IPS DF 19.7 (cell line): ENCODE data around the gene CLINT1.
"Not testable (repeated sequence)": the region's sequence is repeated elsewhere in the genome, so short reads cannot be mapped to it uniquely, and the experiment has no call there.

ENCODE experiments used
- DNase-seq: peaks from one replicate; pipeline ENCODE4 v3.0.0-alpha.2; 2013; ENCODE audit warnings: low read depth, low spot score

CLINT1 gene

DNA sequence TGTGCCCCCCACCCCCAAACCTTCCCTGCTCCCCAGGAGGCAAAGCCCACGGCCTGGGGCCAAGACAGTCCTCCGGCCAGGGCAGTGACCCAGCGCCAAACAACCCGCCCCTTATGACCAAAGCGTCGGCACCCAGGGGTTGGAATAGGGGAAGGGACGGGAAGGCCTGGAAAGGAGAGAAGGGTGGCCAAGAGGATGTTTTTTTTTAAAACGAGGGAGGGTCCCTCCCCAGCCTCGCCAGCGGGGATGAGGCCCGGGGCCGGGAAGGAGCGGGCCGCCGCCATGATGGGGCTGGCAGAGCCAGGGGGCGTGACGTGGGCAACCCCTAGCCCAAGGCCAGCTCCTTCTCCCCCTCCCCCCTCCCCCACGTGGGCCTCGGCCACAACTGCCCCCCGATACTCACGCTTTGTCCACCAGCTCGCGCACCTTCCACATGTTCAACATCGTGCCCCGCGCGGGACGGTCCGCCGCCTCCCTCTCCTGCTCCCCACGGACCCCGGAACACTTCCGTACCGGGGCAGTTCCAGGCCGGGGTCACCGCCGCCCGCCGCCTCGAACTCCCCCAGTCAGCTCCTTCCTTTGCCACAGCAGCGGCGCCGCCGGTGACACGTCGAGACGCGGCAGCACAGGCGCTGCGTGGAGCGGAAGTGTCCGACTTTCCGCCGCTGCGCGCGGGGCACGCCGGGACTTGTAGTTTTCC lies at the start of gene CLINT1:
TSS of gene CLINT1 (minus strand) at position 619 of the 700 bp plus-strand sequence. CDS start at position 444, 175 bp downstream.
- DNase-seq = peak; percentile 75

DNA sequence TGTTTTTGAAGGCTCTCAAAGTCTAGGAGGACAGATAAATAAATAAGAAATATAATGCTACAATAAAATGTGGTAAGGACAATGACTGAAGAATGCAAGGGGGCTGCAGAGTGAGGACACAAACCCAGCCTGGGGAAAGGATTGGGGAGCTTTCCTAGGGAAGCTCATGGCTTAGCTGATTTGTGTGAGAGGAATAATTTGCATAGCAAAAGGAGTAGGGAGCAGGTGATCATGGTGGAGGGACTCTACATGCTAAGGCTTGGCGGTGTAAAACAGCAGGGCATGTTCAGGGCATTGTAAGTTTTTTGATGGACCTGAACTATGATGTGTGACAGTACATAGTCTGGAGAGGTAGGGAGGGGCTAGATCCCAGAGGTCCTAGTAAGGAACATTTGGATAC lies 49.5 kb upstream of the CLINT1 start:
- DNase-seq = no peak

DNA sequence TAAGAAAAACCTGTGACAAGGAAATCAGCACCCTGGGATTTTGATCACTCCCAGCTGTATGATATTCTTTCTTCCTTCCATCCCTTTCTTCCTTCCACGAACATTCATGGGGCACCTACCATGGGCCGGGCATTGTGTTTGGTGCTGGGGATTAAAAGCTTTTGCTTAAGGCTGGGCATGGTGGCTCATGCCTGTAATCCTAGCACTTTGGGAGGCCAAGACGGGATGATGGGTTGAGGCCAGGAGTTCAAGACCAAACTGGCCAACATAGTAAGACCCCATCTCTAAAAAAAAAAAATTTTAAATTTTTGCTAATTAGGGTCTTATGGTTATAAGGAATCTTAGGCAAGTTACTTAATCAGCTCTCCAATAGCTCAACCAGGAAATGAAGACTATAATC lies 48.5 kb upstream of the CLINT1 start:
- no peak for DNase-seq

- no peak for DNase-seq
Measured at GRCh38 chr5:157903117-157903450, 44.1 kb upstream of the CLINT1 start.

- DNase-seq = no peak
Measured at GRCh38 chr5:157902449-157903116, 43.6 kb upstream of the CLINT1 start.

DNA sequence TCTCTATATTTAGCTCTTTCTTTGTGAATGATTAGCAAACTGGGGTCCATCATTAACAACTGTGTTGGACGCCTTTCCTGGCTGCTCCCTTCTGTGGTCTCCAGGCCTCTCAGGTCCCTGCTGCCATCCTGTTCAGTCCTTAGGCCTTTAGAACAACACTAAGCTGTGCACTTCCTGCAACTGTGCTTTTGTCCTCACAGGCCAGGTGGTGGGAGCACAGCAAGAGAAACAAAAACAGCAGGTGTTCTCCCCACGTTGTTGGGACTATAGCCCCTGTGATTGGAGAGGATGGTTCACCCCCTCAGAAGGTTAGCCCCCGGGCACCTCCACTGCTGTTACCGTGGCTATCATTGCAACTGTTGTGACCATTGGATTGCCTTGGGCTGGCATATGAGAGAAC lies 41.7 kb upstream of the CLINT1 start:
- no peak for DNase-seq

DNA sequence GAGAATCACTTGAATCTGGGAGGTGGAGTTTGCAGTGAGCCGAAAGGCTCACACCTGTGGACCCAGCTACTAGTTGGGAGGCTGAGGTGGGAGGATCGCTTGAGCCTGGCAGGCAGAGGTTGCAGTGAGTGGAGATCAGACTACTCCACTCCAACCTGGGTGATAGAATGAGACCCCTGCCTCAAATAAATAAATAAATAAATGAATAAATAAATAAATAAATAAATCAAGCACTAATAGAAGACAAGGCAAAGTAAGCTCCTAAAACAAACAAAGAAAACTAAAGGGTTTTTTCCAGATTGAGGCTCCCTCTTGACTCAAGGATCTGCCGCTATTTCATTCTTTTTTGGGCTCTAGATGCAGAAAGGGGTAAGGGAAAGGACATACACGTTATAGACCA lies 34.7 kb upstream of the CLINT1 start:
- no peak for DNase-seq

- no peak for DNase-seq
Measured at GRCh38 chr5:157892974-157893373, 34.0 kb upstream of the CLINT1 start.

DNA sequence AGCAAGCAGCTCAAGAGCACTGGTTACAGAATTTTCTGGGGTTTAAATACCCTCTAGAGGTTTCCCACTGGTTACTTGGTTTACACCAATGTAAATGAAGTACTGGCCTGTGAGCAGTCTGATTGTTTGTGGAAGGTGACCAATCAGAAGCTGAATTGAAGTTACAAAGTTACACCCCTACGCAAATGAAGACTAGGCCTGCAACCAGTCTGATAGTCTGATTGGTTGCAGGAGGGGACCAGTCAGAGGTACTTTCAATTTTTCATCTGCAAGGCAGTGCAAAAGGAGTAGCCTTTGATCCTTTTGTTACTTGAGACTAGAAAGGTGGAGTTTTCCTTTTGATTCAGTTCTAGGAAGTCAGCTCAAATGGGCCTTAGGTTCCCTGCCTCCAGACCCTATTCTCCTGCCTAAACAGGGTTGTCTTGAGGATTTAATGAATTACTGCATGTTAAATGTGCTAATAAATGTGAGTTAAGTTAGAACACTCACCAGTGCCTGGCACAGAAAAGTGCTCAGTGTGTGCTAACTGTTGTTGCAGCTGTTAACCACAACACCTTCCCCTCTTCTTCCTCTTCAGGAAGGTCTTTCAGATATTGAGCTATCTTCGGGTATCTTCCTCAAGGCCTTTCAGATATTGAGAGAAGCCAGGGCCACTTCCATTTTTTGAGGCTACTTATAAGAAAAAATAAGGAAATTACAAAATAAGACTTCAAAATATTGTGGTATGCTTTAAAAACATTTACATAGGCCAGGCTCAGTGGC lies 32.1 kb upstream of the CLINT1 start:
- DNase-seq = peak; percentile 30

- no peak for DNase-seq
Measured at GRCh38 chr5:157888814-157889532, 30.0 kb upstream of the CLINT1 start.

- DNase-seq = no peak
Measured at GRCh38 chr5:157886796-157887380, 27.9 kb upstream of the CLINT1 start.

- not testable (repeated sequence) for DNase-seq
Measured at GRCh38 chr5:157885051-157885450, 26.1 kb upstream of the CLINT1 start.

- DNase-seq = not testable (repeated sequence)
Measured at GRCh38 chr5:157881498-157881897, 22.6 kb upstream of the CLINT1 start.

DNA sequence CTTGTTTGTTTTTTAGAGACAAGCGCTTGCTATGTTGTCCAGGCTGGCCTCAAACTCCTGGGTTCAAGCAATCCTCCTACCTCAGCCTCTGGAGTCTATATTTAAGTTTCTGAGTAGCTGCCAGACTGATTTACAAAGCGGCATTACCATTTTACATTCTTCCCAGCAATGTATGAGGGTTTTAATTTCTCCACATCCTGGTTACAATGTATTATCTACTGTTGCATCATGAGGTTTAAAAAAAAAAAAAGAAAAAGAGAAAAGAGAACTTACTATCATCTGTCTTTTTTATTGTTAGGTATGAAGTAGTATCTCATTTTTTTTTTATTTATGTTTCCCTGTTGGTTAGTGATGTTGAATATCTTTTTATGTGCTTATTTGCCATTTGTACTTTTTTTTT lies 18.9 kb upstream of the CLINT1 start:
- no peak for DNase-seq

DNA sequence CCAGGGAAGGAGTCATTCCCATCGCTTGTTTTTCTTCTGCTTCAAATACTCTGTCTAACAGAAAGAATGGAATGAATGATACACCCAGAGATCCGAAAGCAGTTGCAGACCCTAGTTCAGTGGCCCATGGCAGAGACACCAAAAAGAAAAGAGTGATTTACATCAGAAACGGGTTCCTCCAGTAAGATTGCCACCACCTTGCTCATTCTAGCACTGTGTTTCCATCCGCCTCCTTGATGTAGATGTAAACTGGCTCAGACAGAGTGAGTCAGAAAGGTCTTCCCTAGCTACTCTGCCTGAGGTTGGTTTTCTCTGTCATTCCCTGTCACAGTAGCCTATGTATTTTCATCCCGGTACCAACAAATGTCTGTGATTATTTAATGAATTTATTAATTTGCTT lies 15.9 kb upstream of the CLINT1 start:
- DNase-seq = no peak

DNA sequence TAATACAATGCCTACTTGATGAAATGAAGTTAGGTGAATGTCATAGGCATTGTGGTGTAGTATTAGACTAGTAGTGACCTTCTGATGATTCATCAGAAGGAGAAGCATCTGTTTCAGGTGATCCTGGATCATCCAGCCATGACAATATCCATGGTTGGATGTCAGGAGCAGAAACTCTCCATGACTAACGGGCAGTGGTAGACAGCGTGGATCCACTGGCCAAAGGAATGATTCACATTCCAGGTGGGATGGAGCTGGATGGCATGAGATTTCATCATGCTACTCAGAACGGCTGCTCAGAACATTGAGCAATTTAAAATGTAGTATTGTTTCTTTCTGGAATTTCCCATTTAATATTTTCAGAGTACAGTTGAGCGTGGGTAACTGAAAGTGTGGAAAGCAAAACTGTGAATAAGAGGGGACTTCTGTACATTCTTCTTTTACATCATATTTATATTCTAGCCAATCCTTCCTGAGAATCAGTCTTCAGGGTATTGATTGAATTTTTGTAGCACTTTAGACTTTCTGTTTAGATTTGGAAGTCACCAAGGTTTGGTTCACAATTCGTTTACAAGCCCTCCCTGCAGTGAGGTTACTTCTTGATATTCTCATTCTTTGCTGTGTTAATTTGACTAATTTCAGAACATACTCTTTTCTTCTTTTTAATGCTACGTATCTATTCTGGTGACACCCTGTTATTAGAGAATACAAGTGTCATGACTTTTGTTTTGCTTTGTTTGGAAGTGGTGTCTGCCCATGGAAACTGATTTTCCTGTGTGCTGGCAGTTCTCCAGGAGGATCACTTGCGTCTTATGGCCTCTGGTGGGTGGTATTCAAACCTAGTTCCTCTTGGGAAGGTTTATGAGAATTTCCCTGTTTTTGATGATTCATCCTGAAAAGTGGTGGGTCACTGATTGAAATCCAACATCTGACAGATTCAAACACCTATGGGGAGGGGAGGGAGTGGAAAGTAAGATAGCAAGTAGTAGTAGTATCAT lies 12.2 kb upstream of the CLINT1 start:
- DNase-seq = no peak

- DNase-seq = no peak
Measured at GRCh38 chr5:157867751-157868387, 8.9 kb upstream of the CLINT1 start.

GRCh38 chr5:157866536-157866935 lies 7.6 kb upstream of the CLINT1 start:
- DNase-seq = no peak

GRCh38 chr5:157865781-157866180 lies 6.8 kb upstream of the CLINT1 start:
- DNase-seq = no peak

DNA sequence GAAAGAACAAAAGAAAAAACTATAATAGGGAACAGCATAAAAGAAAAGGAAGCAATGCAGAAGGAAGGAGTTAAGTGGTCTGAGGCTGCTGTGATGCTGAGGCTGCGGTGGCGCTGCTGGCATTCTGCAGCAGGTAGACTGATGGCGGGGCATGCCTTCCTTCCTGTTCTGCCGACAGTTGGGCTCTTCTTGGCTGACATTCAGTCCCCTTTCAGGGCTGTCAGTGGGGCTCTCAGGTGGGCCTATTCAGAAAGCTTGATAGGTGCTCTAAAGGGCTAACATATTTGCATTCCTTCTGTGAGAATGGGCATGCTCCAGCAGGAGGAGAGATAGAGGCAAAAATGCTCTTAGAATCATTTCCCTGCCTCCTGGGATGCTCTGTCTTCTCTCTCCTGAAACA lies 5.1 kb upstream of the CLINT1 start:
- peak; percentile 35 for DNase-seq
